IMR-90 (cell line): ENCODE results near the gene SORCS1. TPM values are rescaled to one million over a fixed set of nuclear protein-coding genes. Genes with fewer than 3 reads are reported as not detected.

ENCODE experiments used
- ATAC-seq: fragments of 200-7000 bp; cut with Tn5 transposase; 2 replicates; pipeline ENCODE4 v1.9.1; 2020; ENCODE audit warnings: low read depth, mild to moderate bottlenecking, moderate library complexity
- BruUV-seq: library from RNA; stranded (reverse); fragments of 400-500 nt; replicated peaks from 2 replicates; lab custom pipeline; 2021; lab: Mats Ljungman, UMichigan
- CTCF ChIA-PET: fragments of 300-600 bp; formaldehyde crosslinking; extraction: SDS; loops from one replicate; lab custom pipeline; 2021; ENCODE audit warnings: antibody characterized with exemption; lab: Yijun Ruan, JAX
- POLR2A ChIA-PET: fragments of 300-600 bp; sonication (Branson Sonifier 250); formaldehyde crosslinking; loops from one replicate; lab custom pipeline; 2022; ENCODE audit warnings: antibody characterized with exemption; ENCODE audit not compliant: unreplicated experiment; lab: Charles Lee
- DNase-seq: peaks from one replicate; pipeline ENCODE4 v3.0.0; 2013
- H2AFZ ChIP-seq: replicated peaks from 2 replicates; pipeline ENCODE3; 2013; ENCODE audit warnings: low read length, mild to moderate bottlenecking; ENCODE audit not compliant: poor library complexity
- H2AK5ac ChIP-seq: 2 replicates; pipeline ENCODE4 v1.6.1; 2013; ENCODE audit warnings: low read depth, low read length, inconsistent platforms
- H2AK9ac ChIP-seq: replicated peaks from 2 replicates; pipeline ENCODE3; 2013; ENCODE audit warnings: mild to moderate bottlenecking, low read depth, low read length, moderate library complexity; ENCODE audit not compliant: poor library complexity
- H2BK120ac ChIP-seq: 2 replicates; pipeline ENCODE4 v1.6.1; 2013; ENCODE audit warnings: low read depth, low read length, inconsistent platforms
- H2BK15ac ChIP-seq: 3 replicates; pipeline ENCODE4 v1.6.1; 2013; ENCODE audit warnings: low read depth, low read length, inconsistent platforms
- H2BK20ac ChIP-seq: 2 replicates; pipeline ENCODE4 v1.6.1; 2013; ENCODE audit warnings: low read depth, mild to moderate bottlenecking, inconsistent platforms, low read length, moderate library complexity
- H2BK5ac ChIP-seq: 2 replicates; pipeline ENCODE4 v1.6.1; 2013; ENCODE audit warnings: mild to moderate bottlenecking, low read depth, low read length, inconsistent platforms; ENCODE audit not compliant: poor library complexity, severe bottlenecking
- H3K14ac ChIP-seq: replicated peaks from 2 replicates; pipeline ENCODE4 v1.6.1; 2013; ENCODE audit warnings: low read depth, low read length, inconsistent platforms
- H3K18ac ChIP-seq: 2 replicates; pipeline ENCODE4 v1.6.1; 2013; ENCODE audit warnings: low read depth, low read length, control low read depth
- H3K23ac ChIP-seq: 2 replicates; pipeline ENCODE4 v1.6.1; 2013; ENCODE audit warnings: low read depth, low read length, inconsistent platforms
- H3K27ac ChIP-seq: 2 replicates; pipeline ENCODE4 v1.5.1; 2013; ENCODE audit warnings: mild to moderate bottlenecking, control low read depth, low read length; ENCODE audit not compliant: insufficient read depth
- H3K27me3 ChIP-seq: 2 replicates; pipeline ENCODE4 v1.6.1; 2013; ENCODE audit warnings: low read length; ENCODE audit not compliant: control insufficient read depth, insufficient read depth
- H3K36me3 ChIP-seq: 2 replicates; pipeline ENCODE4 v1.6.1; 2013; ENCODE audit warnings: low read length, mixed read lengths; ENCODE audit not compliant: control insufficient read depth, insufficient read depth
- H3K4ac ChIP-seq: 2 replicates; pipeline ENCODE4 v1.6.1; 2013; ENCODE audit warnings: low read depth, low read length, inconsistent platforms
- H3K4me1 ChIP-seq: 2 replicates; pipeline ENCODE4 v1.6.1; 2013; ENCODE audit warnings: low read length, mixed read lengths; ENCODE audit not compliant: control insufficient read depth, insufficient read depth
- H3K4me2 ChIP-seq: 2 replicates; pipeline ENCODE4 v1.6.1; 2013; ENCODE audit warnings: low read depth, mild to moderate bottlenecking, control low read depth, low read length, moderate library complexity
- H3K4me3 ChIP-seq: 2 replicates; pipeline ENCODE4 v1.5.1; 2013; ENCODE audit warnings: low read depth, mild to moderate bottlenecking, control low read depth, low read length, moderate library complexity; ENCODE audit not compliant: insufficient read depth
- H3K56ac ChIP-seq: 2 replicates; pipeline ENCODE4 v1.6.1; 2013; ENCODE audit warnings: low read length, inconsistent platforms; ENCODE audit not compliant: insufficient read depth; ENCODE audit errors: extremely low read depth
- H3K79me1 ChIP-seq, 2 experiments: 2 replicates each; pipeline ENCODE4 v1.6.1; 2013; ENCODE audit warnings: low read length in 2 of 2, inconsistent platforms in 1 of 2, low read depth in 1 of 2
- H3K9ac ChIP-seq: 2 replicates; pipeline ENCODE4 v1.6.1; 2013; ENCODE audit warnings: low read depth, low read length, control low read depth
- H3K9me1 ChIP-seq: 2 replicates; pipeline ENCODE4 v1.6.1; 2013; ENCODE audit warnings: low read length, inconsistent platforms; ENCODE audit not compliant: insufficient read depth
- H3K9me3 ChIP-seq: 2 replicates; pipeline ENCODE4 v1.6.1; 2013; ENCODE audit warnings: low read length; ENCODE audit not compliant: control insufficient read depth, insufficient read depth
- H4K20me1 ChIP-seq: 2 replicates; pipeline ENCODE4 v1.6.1; 2013; ENCODE audit warnings: low read length, inconsistent platforms; ENCODE audit not compliant: insufficient read depth
- H4K5ac ChIP-seq: 2 replicates; pipeline ENCODE4 v1.6.1; 2013; ENCODE audit warnings: mild to moderate bottlenecking, low read depth, low read length, control low read depth
- H4K8ac ChIP-seq, 2 experiments: 2 replicates each; pipeline ENCODE4 v1.6.1; 2013; ENCODE audit warnings: low read depth in 2 of 2, low read length in 2 of 2, control low read depth in 1 of 2, inconsistent platforms in 1 of 2
- H4K91ac ChIP-seq: 2 replicates; pipeline ENCODE4 v1.6.1; 2013; ENCODE audit warnings: low read depth, low read length, inconsistent platforms; ENCODE audit not compliant: insufficient read depth
- BHLHE40 ChIP-seq: fragments of 150-350 bp; IDR thresholded peaks from 2 replicates; pipeline ENCODE4 v1.6.1; 2016; ENCODE audit warnings: mild to moderate bottlenecking, low read depth, low read length
- CEBPB ChIP-seq: IDR thresholded peaks from 2 replicates; pipeline ENCODE4 v1.6.1; 2012; ENCODE audit warnings: low read depth, low read length, improper control_type of control experiment
- CHD1 ChIP-seq: IDR thresholded peaks from 2 replicates; pipeline ENCODE4 v1.6.1; 2012; ENCODE audit warnings: low read depth, low read length, improper control_type of control experiment
- FOS ChIP-seq: fragments of 150-350 bp; IDR thresholded peaks from 2 replicates; pipeline ENCODE4 v1.6.1; 2016; ENCODE audit warnings: low read depth, low read length
- MAFK ChIP-seq: IDR thresholded peaks from 2 replicates; pipeline ENCODE4 v1.6.1; 2012; ENCODE audit warnings: low read depth, low read length, improper control_type of control experiment
- MAZ ChIP-seq: IDR thresholded peaks from 2 replicates; pipeline ENCODE4 v1.6.1; 2012; ENCODE audit warnings: low read depth, mild to moderate bottlenecking, low read length, improper control_type of control experiment, moderate library complexity, borderline replicate concordance
- MXI1 ChIP-seq: IDR thresholded peaks from 2 replicates; pipeline ENCODE4 v1.6.1; 2012; ENCODE audit warnings: low read depth, mild to moderate bottlenecking, low read length, moderate library complexity, borderline replicate concordance
- NFE2L2 ChIP-seq: fragments of 150-350 bp; IDR thresholded peaks from 2 replicates; pipeline ENCODE4 v1.6.1; 2016; ENCODE audit warnings: low read depth, mild to moderate bottlenecking, low read length
- POLR2A ChIP-seq: IDR thresholded peaks from 2 replicates; pipeline ENCODE4 v1.6.1; 2012; ENCODE audit warnings: mild to moderate bottlenecking, low read depth, low read length
- RAD21 ChIP-seq: IDR thresholded peaks from 2 replicates; pipeline ENCODE4 v1.6.1; 2012; ENCODE audit warnings: low read length, improper control_type of control experiment
- RCOR1 ChIP-seq: IDR thresholded peaks from 2 replicates; pipeline ENCODE4 v1.6.1; 2012; ENCODE audit warnings: mild to moderate bottlenecking, low read length, improper control_type of control experiment; ENCODE audit not compliant: insufficient replicate concordance
- RFX5 ChIP-seq: IDR thresholded peaks from 2 replicates; pipeline ENCODE4 v1.8.0; 2012; ENCODE audit warnings: low read depth, mild to moderate bottlenecking, low read length, moderate library complexity
- SMC3 ChIP-seq: fragments of 150-350 bp; IDR thresholded peaks from 2 replicates; pipeline ENCODE4 v1.6.1; 2016; ENCODE audit warnings: low read depth, mild to moderate bottlenecking, antibody characterized with exemption, low read length, moderate library complexity
- WGBS, 2 experiments: methylation state at CpG; one replicate each; pipeline versions ENCODE4 v1.1.5 to v1.1.7; 2013; ENCODE audit warnings: missing lambda C conversion rate in 2 of 2; ENCODE audit not compliant: insufficient read length in 1 of 2; ENCODE audit errors: extremely low coverage in 2 of 2; 5-methylcytosine and 5-hydroxymethylcytosine counted together
- dilution Hi-C: fragments of 300-500 bp; cut with HindIII; formaldehyde crosslinking; loops from one replicate; pipeline ENCODE4 v1.14.3; 2018; ENCODE audit warnings: low sequenced_read_pairs; ENCODE audit not compliant: unreplicated experiment
- in situ Hi-C: fragments of 300-500 bp; cut with MboI; formaldehyde crosslinking; loops from 3 replicates; pipeline ENCODE4 v1.14.3; 2019; ENCODE audit warnings: low sequenced_read_pairs, inconsistent platforms, mixed read lengths
- intact Hi-C: fragments of 100-400 bp; cut with micrococcal nuclease; formaldehyde crosslinking; loops from 2 replicates; pipeline ENCODE4 v1.10.0; 2022
- polyA plus RNA-seq, 3 experiments: library from polyadenylated mRNA; depleted of rRNA; stranded (reverse); fragments of >200 nt; gene quantifications; 2 replicates each; pipeline ENCODE4 v1.2.3, GENCODE V29; 2012; ENCODE audit warnings: low replicate concordance in 1 of 3
- total RNA-seq: library from RNA; depleted of rRNA; stranded (reverse); fragments of >200 nt; gene quantifications from 2 replicates; pipeline ENCODE4 v1.2.3, GENCODE V29; 2012
- TF ChIP-seq, protein P1 (sequence below): fragments of 150-350 bp; IDR thresholded peaks from 2 replicates; pipeline ENCODE4 v1.6.1; 2016; ENCODE audit warnings: low read depth, mild to moderate bottlenecking, low read length, moderate library complexity, borderline replicate concordance
- TF ChIP-seq, protein P2 (sequence below): conservative IDR thresholded peaks from 2 replicates; pipeline ENCODE4 v1.5.1; 2012; ENCODE audit warnings: mild to moderate bottlenecking, low read depth, low read length, improper control_type of control experiment
- TF ChIP-seq, protein P3 (sequence below): fragments of 150-350 bp; IDR thresholded peaks from 2 replicates; pipeline ENCODE4 v1.6.1; 2017; ENCODE audit warnings: mild to moderate bottlenecking, antibody characterized with exemption, low read length, low read depth

SORCS1 gene
- total and polyA plus RNA-seq, 2 of the 4 experiments (the other 2 are of a cell fraction), result under 0.01 TPM; not detected in 1

DNA sequence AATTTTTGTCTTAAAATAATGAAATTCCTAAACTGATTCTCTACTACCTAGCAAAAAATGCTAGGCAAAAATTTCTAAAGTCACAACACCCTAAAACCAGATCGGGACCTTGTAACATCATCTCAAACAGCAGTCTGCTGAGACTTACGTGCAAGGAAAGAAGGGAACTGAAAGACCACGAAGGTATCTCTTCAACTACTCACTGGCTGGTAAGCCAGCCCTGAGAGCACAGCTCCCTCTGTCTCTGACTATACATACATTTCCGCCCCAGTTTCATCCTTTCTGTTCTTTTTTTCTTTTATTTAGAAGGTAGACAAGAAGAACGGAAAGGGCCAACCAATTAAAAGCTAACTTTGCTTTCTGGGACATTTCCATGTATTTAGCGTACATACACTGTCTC, 15.6 kb downstream of the SORCS1 start:
- H3K4me2 ChIP-seq, result no peak overlapping the region
- no peak overlapping the region for H3K23ac ChIP-seq
- H3K36me3 ChIP-seq, result no peaks in the 10 kb centered on the region
- H3K9ac ChIP-seq, result no peak overlapping the region
- H4K8ac ChIP-seq, result no peak overlapping the region
- POLR2A ChIA-PET, result no interaction called here
- H3K79me1 ChIP-seq, result no peaks in the 10 kb centered on the region
- no peak overlapping the region for H3K18ac ChIP-seq
- no peak overlapping the region for H2BK20ac ChIP-seq
- in situ Hi-C loops, result no loop called here
- H2AK5ac ChIP-seq, result no peak overlapping the region
- no peak overlapping the region for H3K14ac ChIP-seq
- DNase-seq (no peak), ATAC-seq (no peak)
- no peaks in the 10 kb centered on the region for H3K27me3 ChIP-seq
- H3K9me3 ChIP-seq, result peaks cover 11% of the 10 kb centered on the region
- no peak overlapping the region for H2AK9ac ChIP-seq
- no peak overlapping the region for H3K4me3 ChIP-seq
- no peak overlapping the region for H3K4ac ChIP-seq
- no peaks in the 10 kb centered on the region for H3K4me1 ChIP-seq
- no TSS peak for BruUV-seq
- no peaks in the 10 kb centered on the region for H4K20me1 ChIP-seq
- TF ChIP-seq, protein P1, sequence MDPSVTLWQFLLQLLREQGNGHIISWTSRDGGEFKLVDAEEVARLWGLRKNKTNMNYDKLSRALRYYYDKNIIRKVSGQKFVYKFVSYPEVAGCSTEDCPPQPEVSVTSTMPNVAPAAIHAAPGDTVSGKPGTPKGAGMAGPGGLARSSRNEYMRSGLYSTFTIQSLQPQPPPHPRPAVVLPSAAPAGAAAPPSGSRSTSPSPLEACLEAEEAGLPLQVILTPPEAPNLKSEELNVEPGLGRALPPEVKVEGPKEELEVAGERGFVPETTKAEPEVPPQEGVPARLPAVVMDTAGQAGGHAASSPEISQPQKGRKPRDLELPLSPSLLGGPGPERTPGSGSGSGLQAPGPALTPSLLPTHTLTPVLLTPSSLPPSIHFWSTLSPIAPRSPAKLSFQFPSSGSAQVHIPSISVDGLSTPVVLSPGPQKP, result no peak
- TF ChIP-seq MAFK (no peak), CHD1 (no peak), FOS (no peak), MXI1 (no peak), CEBPB (no peak), RFX5 (no peak), MAZ (no peak), POLR2A (no peak), SMC3 (no peak), RAD21 (no peak), NFE2L2 (no peak), RCOR1 (no peak), BHLHE40 (no peak)
- TF ChIP-seq, protein P2, sequence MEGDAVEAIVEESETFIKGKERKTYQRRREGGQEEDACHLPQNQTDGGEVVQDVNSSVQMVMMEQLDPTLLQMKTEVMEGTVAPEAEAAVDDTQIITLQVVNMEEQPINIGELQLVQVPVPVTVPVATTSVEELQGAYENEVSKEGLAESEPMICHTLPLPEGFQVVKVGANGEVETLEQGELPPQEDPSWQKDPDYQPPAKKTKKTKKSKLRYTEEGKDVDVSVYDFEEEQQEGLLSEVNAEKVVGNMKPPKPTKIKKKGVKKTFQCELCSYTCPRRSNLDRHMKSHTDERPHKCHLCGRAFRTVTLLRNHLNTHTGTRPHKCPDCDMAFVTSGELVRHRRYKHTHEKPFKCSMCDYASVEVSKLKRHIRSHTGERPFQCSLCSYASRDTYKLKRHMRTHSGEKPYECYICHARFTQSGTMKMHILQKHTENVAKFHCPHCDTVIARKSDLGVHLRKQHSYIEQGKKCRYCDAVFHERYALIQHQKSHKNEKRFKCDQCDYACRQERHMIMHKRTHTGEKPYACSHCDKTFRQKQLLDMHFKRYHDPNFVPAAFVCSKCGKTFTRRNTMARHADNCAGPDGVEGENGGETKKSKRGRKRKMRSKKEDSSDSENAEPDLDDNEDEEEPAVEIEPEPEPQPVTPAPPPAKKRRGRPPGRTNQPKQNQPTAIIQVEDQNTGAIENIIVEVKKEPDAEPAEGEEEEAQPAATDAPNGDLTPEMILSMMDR, result no peak
- TF ChIP-seq, protein P3, sequence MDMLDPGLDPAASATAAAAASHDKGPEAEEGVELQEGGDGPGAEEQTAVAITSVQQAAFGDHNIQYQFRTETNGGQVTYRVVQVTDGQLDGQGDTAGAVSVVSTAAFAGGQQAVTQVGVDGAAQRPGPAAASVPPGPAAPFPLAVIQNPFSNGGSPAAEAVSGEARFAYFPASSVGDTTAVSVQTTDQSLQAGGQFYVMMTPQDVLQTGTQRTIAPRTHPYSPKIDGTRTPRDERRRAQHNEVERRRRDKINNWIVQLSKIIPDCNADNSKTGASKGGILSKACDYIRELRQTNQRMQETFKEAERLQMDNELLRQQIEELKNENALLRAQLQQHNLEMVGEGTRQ, result no peak
- H3K9me1 ChIP-seq, result no peaks in the 10 kb centered on the region
- CTCF ChIA-PET, result no interaction called here
- dilution Hi-C loops, result no loop called here
- no peak overlapping the region for H2BK15ac ChIP-seq
- no peak overlapping the region for H3K56ac ChIP-seq
- H2AFZ ChIP-seq, result no peak overlapping the region
- intact Hi-C loops, result no loop called here
- H2BK5ac ChIP-seq, result no peak overlapping the region
- H3K27ac ChIP-seq, result no peak overlapping the region
- H4K5ac ChIP-seq, result no peak overlapping the region
- H4K91ac ChIP-seq, result no peak overlapping the region
- WGBS, 2 experiments, result no CpG with 5 or more reads among the region's 6 CpGs
- H2BK120ac ChIP-seq, result no peak overlapping the region
